ENCODE measurements around the gene TCAF1.
"Not testable (repeated sequence)": the region's sequence is repeated elsewhere in the genome, so short reads cannot be mapped to it uniquely, and the experiment has no call there.

DNA sequence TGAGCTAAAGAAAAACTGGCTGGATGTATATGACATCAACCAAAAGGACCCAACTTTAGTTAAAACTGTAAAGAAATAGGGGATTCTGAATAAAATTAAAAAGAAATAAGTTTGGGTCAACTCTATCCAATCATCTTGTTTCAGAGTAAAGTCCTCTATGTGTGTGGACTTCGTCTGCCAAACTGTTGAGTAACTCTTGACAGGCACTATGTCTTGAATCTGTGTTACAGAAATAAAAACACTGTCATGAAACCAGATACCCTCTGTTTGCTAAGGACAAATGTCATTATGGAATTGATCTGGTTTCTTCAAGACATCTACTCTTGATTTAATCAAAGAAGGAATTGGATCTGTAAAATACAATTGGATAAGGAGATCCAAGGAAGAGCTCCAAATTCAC is 46.5 kb downstream of the TCAF1 start:
- TF ChIP-seq CTCF, POLR2A (IDR thresholded peaks at IDR 0.05): not testable (repeated sequence)
